ENCODE results near the gene PRRT4.
A peak's percentile ranks its signal among the peaks of the same experiment; 100 is the strongest.

PRRT4 gene

DNA sequence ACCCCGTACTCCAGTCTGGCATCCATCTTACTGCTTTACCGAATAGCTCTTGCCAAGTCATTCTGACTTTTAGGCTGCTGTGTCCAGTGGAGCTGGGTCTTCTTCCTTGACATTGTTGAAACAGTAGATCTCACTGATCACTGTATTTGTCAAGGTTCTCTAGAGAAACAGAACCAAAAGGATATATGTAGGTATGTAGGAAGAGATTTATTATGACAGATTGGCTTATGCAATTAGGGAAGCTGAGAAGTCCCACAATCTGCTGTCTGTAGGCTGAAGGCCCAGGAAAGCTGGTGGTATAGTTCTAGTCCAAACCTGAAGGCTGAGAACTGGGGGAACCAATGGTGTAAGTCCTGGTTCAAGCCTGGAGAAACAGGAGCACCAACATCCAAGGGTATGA, 12.1 kb upstream of the PRRT4 start:
- DNase-seq = no peak

- no peak for DNase-seq
Observed at GRCh38 chr7:128370491-128370890, 9.0 kb upstream of the PRRT4 start.

DNA sequence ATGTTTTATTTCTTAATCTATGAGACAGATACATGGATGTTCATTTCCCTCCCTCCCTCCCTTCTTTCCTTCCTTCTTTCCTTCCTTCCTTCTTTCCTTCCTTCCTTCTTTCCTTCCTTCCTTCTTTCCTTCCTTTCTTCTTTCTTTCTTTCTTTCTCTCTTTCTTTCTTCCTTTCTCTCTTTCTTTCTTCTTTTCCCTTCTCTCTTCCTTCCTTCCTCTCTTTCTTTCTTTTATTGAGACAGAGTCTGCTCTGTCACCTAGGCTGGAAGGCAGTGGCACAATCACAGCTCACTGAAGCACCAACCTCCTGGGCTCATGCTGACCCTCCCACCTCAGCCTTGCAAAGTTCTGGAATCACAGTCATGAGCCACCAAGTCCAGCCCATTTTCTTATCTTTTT, 5.5 kb upstream of the PRRT4 start:
- DNase-seq = no peak

GRCh38 chr7:128366300-128366699, 4.8 kb upstream of the PRRT4 start:
- DNase-seq = no peak

DNA sequence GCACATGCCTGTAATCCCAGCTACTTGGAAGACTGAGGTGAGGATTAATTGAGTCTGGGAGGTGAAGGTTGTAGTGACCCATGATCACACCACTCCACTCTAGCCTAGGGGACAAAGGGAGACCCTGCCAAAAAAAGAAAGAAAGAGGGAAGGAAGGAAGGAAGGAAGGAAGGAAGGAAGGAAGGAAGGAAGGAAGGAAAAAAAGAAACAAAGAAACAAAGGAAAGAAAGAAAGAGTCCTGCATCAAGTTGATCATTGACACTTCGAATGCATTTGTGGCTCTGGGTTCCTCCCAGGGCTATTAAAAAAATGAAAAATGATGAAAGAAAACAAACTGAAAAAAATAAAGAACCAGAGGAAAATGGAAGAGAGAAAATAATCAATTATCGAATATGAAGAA, 3.9 kb upstream of the PRRT4 start:
- DNase-seq = no peak

GRCh38 chr7:128364166-128364870, 2.8 kb upstream of the PRRT4 start:
- DNase-seq = no peak

- no peak for DNase-seq
Observed at GRCh38 chr7:128363261-128363721, 1.8 kb upstream of the PRRT4 start.

DNA sequence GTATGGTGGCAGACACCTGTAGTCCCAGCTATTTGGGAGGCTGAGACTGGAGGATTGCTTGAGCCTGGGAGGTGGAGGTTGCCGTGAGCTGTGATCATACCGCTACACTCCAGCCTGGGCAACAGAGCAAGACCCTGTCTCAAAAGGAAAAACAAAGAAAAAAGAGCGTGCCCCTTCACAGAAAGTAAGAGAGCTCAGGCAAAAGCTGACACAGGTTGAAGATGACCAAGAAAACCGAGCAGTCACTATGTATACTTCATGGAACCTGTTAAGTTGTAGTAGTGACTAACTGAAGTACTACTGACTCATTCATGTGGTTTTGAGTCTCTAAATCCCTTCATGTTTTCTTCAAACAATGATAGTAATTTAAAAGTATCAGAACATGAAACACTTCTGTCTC, 1.2 kb upstream of the PRRT4 start:
- DNase-seq = no peak

DNA sequence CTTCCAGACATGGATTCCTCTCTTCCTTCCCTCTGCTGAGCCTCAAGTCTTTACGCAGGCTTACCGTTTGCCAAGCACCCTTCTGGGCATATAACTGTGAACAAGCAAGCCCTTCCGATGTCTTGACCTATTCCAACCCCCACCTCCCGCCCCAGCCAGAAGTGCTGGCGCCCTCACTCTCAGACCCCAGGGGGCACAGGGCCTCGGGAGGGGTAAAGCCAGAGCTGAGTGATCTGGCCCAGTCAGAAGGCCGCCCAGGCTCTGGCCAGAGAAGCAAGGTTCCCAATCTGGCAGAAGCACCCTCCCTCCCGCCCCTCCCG, 1.2 kb downstream of the PRRT4 start:
- no peak for DNase-seq

DNA sequence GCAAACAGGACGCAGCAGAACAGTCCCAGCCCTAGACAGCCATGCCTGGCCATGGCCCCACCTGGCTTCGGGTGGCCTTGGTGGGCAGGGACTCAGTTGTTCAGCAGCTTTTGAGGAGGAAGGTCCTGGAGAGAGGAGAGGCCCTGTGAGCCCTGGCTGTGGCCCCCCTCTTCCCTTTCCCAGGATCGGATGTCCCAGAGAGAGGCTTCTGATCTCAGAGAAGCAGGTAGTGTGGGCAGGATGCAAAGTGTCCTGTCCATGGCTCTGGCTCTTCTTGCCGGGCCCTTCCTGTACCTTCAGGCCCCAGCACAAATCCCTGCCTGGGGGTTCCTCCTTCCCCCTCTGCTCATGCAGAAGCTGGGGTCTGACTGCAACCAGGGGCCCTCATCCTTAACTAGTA, 1.6 kb downstream of the PRRT4 start:
- DNase-seq = no peak

DNA sequence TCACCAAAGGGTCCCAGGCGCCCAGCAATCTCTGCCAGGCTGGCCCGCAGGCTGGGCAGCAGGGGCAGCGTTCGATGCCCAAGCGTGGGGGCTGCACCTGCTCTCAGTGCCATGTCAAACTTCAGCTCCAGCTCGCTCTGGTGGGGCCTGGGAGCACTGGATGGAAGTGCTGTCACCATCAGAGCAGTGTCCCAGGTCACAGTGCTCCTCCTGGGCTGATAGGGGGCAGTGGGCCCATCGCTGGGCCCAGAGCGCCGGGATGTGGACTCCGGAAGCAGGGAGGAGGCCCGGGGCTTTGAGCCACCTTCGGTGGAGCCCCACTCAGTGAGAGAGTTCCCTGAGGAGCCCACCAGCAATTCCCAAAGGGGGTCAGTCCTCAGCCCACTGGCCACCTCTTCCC, 2.2 kb downstream of the PRRT4 start:
- no peak for DNase-seq

- no peak for DNase-seq
Observed at GRCh38 chr7:128358233-128358632, 3.3 kb downstream of the PRRT4 start.

DNA sequence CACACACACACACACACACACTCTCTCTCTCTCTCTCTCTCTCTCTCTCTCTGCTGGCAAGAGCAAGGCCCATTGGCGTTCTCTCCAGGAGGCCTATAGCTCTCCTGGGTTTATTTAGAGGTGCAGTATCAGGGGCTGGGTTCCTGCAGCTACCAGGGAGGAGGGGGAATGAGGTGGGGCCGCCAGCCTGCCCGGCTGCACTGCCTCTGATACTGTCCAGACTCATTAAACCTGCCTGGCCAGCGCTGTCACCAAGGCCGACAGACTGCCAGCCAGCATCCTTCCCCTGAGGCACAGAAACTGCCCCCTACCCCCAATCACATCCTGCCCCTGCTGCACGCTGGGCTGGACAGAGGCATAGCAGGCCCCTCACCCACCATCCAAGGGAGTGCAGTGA, 4.3 kb downstream of the PRRT4 start:
- no peak for DNase-seq

- no peak for DNase-seq
Observed at GRCh38 chr7:128356546-128357216, 4.8 kb downstream of the PRRT4 start.

DNA sequence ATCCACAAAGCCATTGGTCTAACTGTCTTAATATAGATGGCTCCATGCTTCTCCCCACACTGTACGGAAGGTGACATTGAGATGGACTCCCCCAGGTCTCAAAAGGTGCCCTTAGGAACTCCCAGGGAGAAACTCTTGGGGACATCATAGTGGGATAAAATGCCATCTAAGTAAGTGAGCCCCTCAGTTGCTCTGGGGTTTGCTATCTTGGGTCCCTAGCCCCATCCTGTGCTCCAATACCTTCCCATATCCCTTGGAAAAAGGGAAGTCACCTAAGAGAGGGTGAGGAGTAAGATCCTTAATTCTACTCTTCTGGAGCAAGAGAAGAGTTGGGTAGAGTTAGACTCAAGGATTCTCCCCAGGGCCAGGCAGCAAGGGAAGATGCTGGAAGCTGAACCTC, 7.9 kb downstream of the PRRT4 start:
- DNase-seq = no peak

- DNase-seq = no peak
Observed at GRCh38 chr7:128353189-128353588, 8.3 kb downstream of the PRRT4 start.

DNA sequence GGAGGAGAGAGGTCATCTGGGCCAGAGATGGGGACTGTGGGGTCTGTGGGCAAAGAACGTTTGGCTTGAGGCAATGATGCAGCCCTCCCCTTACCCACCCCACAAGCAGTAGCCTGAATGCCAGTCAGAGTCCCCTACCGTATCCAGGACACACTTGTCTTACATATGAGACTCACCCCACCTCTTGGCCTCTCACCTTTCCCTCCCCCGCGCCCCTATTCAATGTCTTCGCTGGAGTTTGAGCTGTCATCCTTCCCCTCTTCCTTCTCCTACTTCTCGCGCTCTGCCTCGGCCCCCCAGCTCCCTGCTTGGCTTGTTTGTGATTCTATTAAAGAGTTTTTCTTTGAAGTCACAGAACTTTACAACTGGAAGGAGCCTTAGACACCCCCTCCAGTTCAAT, 8.9 kb downstream of the PRRT4 start:
- DNase-seq = no peak

DNA sequence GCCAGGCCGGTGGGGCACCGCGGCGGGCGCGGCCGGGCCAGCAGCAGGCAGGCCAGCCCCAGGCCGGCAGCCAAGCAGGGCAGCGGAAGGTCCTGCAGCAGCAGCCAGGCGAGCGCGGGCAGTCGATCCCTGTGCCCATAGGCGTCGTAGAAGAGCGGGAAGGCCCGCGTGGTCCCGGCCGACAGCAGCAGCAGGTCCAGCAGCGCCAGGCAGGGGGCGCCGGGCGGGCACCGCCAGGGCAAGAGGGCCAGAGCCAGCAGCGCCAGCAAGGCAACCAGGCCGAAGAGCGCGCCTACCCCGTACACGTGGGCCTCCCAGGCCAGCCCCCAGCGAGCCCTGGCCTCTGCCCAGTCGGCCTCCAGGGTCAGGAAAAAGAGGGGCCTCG, 9.3 kb downstream of the PRRT4 start:
- peak; percentile 20 for DNase-seq

GRCh38 chr7:128351296-128352152, 10.0 kb downstream of the PRRT4 start:
- peak; percentile 11 for DNase-seq

- no peak for DNase-seq
Observed at GRCh38 chr7:128350708-128351295, 10.7 kb downstream of the PRRT4 start.

DNA sequence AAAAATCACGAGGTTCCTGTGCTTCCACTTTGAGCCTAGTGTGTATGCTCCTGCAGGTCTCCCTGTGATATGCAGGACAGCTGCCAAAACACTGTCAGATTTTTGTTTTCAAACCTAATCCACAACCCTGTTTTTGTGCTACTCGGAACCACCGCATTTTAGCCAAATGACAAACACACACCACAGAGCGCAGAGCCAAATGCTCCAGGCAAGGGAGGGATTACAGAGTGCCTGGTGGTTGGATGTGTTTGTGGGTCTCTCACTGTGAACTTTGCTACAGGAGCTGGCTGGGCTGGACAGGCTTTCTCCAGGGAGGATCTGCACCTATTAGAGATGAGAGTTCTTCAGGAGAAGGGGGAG, 12.0 kb downstream of the PRRT4 start:
- no peak for DNase-seq

- DNase-seq = peak; percentile 53
Observed at GRCh38 chr7:128347647-128348097, 13.8 kb downstream of the PRRT4 start.

- no peak for DNase-seq
Observed at GRCh38 chr7:128344431-128344774, 17.1 kb downstream of the PRRT4 start.
